Measurements from ENCODE around the gene SFTA2.
A peak's percentile ranks its signal among the peaks of the same experiment; 100 is the strongest.

SFTA2 gene

GRCh38 chr6:30954631-30955366, 22.8 kb upstream of the SFTA2 start:
- no peak overlapping the region for H3K27ac ChIP-seq

GRCh38 chr6:30951907-30952469, 20.0 kb upstream of the SFTA2 start:
- H3K27ac ChIP-seq = no peak overlapping the region
- TF ChIP-seq CTCF (conservative IDR thresholded peaks at IDR 0.05) = no peak

More at GRCh38 chr6:30954631-30955366, 22.8 kb upstream of the SFTA2 start:
- TF ChIP-seq CTCF (conservative IDR thresholded peaks at IDR 0.05) = no peak

GRCh38 chr6:30948811-30949210, 16.8 kb upstream of the SFTA2 start:
- TF ChIP-seq CTCF (conservative IDR thresholded peaks at IDR 0.05) = no peak
- H3K27ac ChIP-seq = no peak overlapping the region

- no peak overlapping the region for H3K27ac ChIP-seq
- no peak for TF ChIP-seq CTCF (conservative IDR thresholded peaks at IDR 0.05)
Observed at GRCh38 chr6:30947231-30947630, 15.3 kb upstream of the SFTA2 start.

- TF ChIP-seq CTCF (conservative IDR thresholded peaks at IDR 0.05) = no peak
Observed at GRCh38 chr6:30945281-30945680, 13.3 kb upstream of the SFTA2 start.

GRCh38 chr6:30944051-30944450, 12.1 kb upstream of the SFTA2 start:
- H3K27ac ChIP-seq = no peak overlapping the region
- TF ChIP-seq CTCF (conservative IDR thresholded peaks at IDR 0.05) = no peak

More at GRCh38 chr6:30945281-30945680, 13.3 kb upstream of the SFTA2 start:
- no peak overlapping the region for H3K27ac ChIP-seq

GRCh38 chr6:30942338-30943060, 10.5 kb upstream of the SFTA2 start:
- TF ChIP-seq CTCF (conservative IDR thresholded peaks at IDR 0.05) = peak; percentile 33; the same call in 1 of the 2 replicates
- H3K27ac ChIP-seq = no peak overlapping the region
